Endometrium (tissue), 2 donors: ENCODE measurements around the gene TGFB3.
"Not testable (repeated sequence)": the region's sequence is repeated elsewhere in the genome, so short reads cannot be mapped to it uniquely, and the experiment has no call there.

Experiments
- FAIRE-seq: peaks from 2 replicates; lab custom pipeline; 2012; peaks lifted over from hg19 to GRCh38; lab: Jason Lieb, UNC
- donor health status: control.
- donor health status: control.

Gene TGFB3

DNA sequence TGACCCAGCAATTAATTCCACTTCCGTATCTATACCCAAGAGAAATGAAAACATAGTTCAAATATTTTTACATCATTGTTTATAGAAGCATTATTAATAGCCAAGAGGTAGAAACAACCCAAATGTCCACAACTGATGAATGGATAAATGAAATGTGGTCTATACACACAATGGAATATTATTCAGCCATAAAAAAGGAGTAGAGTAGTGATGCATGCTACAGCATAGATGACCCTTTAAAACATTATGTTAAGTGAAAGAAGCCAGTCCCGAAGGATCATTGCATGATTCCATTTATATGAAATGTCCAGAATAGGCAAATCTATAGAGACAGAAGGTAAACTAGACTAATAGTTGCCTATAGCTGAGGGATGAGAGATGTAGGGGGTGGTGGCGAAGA lies 29.3 kb downstream of the TGFB3 start:
- no peak for FAIRE-seq

GRCh38 chr14:75946785-75947184 lies 35.0 kb downstream of the TGFB3 start:
- FAIRE-seq = no peak

GRCh38 chr14:75944607-75945241 lies 37.1 kb downstream of the TGFB3 start:
- no peak for FAIRE-seq

- no peak for FAIRE-seq
Observed at GRCh38 chr14:75941030-75941429, 40.8 kb downstream of the TGFB3 start.

DNA sequence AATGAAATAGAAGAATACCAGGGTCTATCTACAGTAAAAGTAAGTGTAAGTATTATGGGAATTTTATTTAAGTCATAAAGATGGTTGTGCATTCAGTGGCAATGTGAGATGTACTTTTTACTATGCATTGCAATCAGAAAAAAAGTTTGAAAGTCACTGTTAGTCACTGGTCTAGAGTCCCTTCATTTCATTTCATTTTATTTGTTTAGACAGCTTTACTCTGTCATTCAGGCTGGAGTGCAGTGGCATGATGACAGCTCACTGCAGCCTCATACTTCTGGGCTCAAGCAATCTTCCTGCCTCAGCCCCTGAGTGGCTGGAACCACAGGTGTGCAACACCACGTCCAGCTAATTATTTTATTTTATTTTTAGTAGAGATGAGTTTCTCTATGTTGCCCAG lies 42.6 kb downstream of the TGFB3 start:
- no peak for FAIRE-seq

DNA sequence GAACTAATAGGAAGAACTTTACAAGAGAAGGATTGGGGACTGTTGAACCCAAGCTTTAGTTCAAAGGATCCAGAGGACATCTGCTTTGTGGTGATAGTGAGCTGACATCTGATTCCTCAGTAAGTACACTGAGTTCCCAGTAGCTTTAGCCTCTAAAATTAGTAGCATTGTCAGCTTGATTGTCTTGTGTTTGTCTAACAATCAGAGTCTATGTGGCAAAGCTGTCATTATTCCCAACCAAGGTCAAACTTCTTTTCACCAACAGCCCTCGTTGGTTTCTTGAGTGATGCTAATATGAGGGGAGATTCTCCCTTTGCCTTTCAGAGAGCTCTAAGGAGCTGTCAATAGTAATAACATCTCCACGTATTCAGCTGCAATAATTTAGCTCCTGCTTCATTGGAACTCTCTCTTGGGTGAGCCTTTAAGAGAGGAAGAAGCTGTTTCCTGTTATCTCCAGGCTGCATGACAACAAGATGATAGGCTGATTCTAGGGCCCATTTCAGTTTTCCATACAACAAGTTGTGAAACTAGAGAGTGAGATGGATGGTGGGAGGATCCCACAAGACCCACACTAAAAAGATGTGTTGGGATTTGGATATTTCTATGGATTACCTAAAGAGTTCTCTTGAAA lies 46.7 kb downstream of the TGFB3 start:
- FAIRE-seq = no peak

DNA sequence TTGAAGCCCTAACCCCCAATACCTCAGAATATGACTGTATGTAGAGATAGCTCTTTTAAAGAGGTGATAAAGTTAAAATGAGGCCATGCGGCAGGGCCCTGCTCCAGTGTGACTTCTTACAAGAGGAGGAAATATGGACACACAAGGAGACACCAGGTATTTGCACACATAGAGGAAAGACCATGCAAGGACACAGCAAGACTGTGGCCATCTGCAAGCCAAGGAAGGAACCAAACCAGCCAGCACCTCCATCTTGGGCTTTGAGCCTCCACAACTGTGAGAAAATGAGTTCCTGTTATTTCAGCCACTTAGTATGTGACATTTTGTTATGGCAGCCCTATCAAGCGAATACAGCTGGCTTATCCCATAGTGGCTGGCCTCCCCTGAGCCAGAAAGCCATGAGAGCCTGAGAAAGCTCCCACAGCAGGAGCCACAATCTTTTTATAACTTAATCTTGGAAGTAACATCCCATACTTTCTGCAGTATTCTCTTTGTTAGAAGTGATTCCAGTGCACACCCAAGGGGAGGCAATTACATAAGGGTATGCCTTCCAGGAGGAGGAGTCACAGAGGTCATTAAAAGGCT lies 48.0 kb downstream of the TGFB3 start:
- FAIRE-seq = no peak

GRCh38 chr14:75928690-75929181 lies 53.1 kb downstream of the TGFB3 start:
- no peak for FAIRE-seq

- no peak for FAIRE-seq
Observed at GRCh38 chr14:75927564-75928087, 54.2 kb downstream of the TGFB3 start.

DNA sequence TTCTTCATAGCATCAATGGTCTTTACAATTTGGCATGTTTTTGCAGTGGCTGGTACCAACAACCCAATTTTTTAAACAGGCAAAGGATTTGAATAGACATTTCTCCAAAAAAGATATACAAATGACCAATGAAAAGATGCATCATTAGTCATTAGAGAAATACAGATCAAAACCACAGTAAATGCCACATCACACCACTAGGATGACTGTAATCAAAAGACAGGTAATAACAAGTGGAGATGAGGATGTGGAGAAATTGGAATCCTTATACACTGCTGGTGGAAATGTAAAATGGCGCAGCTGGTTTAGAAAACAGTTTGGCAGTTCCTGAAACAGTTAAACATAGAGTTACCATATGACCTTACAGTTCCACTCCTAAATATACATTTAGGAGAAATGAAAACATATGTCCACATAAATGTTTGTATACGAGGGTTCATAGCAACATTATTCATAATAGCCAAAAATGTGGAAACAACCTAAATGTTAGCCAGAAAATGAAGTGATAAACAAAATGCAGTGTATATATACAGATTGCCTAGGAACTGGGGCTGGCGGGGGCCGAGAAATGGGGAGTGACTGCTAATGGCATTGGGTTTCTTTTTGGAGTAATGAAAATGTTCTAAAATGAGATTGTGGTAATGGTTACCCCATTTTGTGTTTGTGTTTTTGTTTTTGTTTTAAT lies 55.2 kb downstream of the TGFB3 start:
- no peak for FAIRE-seq

- FAIRE-seq = not testable (repeated sequence)
Observed at GRCh38 chr14:75925141-75925840, 56.5 kb downstream of the TGFB3 start.

DNA sequence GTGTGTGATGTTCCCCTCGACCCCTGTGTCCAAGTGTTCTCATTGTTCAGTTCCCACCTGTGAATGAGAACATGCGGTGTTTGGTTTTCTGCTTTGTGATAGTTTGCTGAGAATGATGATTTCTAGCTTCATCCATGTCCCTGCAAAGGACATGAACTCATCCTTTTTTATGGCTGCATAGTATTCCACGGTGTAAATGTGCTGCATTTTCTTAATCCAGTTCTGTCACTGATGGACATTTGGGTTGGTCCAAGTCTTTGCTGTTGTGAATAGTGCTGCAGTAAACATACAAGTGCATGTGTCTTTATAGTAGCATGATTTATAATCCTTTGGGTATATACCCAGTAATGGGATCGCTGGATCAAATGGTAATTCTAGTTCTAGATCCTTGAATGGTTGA lies 61.4 kb downstream of the TGFB3 start:
- FAIRE-seq = not testable (repeated sequence)

- no peak for FAIRE-seq
Observed at GRCh38 chr14:75917946-75918335, 63.9 kb downstream of the TGFB3 start.

- FAIRE-seq = no peak
Observed at GRCh38 chr14:75917322-75917945, 64.4 kb downstream of the TGFB3 start.

GRCh38 chr14:75915045-75915444 lies 66.8 kb downstream of the TGFB3 start:
- no peak for FAIRE-seq

DNA sequence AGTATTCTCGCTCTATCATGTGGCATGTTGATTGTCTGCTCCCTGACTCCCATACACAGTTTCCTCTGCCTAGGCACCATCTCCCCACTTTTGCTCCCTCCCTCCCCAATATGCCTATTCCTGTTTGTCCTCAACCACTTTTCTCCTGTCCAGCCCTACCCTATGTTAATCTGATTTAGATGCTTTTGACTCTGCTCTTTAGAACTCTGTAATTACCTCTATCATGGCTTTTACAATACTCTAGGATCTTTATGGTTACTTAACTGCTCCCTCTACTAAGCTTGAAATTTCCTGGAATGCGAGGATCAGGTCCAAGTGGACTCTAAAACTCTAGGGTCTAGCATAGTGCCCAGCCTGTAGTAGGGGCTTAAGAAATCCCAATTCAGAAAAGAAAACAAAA lies 68.6 kb downstream of the TGFB3 start:
- FAIRE-seq = no peak

- FAIRE-seq = no peak
Observed at GRCh38 chr14:75911883-75912282, 69.9 kb downstream of the TGFB3 start.

- FAIRE-seq = no peak
Observed at GRCh38 chr14:75910048-75910447, 71.7 kb downstream of the TGFB3 start.

DNA sequence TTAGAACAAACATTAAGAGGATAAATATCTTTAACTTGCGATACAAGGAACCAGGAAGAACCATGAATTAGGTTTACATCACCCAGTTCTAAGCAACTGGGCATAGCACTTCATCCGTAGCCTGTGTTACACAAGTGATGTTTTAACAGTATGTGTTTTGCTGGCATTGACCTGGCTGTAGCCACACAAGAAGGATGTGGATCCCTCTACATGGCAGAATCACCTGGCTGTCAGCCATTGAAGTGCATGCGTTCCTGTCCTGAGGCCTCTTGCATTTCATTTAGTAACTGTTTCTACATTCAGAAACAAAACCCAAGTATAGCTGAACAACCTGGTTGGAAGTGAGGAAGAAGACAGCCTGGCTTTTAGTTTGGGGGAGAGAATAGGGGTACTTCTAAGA lies 72.2 kb downstream of the TGFB3 start:
- no peak for FAIRE-seq
